ENCODE data around the gene ALG12.
A peak's percentile ranks its signal among the peaks of the same experiment; 100 is the strongest.

DNA sequence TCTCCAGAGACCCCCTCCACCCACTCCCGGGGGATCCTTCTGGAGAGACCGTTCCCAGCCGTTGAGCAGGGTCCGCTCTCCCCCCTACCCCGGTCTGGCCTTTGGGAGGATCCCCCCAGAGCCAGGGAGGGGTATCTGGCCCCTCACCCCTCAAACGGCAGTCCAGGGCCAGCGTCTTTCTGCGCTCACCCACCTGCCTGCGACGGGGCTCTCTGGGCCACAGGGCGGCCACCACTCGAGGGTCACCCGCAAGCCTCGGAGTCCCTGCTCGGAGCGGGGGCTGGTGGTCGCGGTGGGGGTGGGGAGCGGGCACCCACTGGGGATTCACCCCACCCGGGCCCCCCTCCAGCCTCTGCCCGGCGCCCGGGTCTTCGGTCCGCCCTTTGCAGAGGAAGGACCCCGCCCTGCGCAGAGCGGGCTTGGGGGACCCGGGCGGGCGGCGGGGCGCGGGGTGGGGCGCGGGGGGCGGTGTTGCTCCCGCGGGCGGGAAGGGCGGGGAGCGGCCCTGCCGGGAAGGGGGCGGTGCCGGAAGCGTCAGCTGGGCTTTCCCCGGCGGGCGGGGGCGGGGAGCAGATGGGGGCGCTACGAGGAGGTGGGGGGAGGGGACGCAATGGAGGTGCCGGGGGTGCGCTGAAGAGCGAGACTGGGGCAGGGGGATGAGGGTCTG lies 16.8 kb upstream of the ALG12 start:
- TF ChIP-seq MXI1 (IDR thresholded peaks at IDR 0.05; ENCODE audit: borderline replicate concordance, low read depth, low read length) (no peak), CTCF (conservative IDR thresholded peaks at IDR 0.05; ENCODE audit: low read depth, low read length) (no peak), CHD1 (IDR thresholded peaks at IDR 0.05; ENCODE audit: low read depth, low read length) (no peak), MAZ (IDR thresholded peaks at IDR 0.05; ENCODE audit: borderline replicate concordance, low read depth, low read length) (peak; percentile 66; the same call in 1 of the 2 replicates), RAD21 (IDR thresholded peaks at IDR 0.05; ENCODE audit: low read length) (no peak), NFE2L2 (IDR thresholded peaks at IDR 0.05; ENCODE audit: low read depth, low read length) (no peak), RFX5 (IDR thresholded peaks at IDR 0.05; ENCODE audit: low read depth, low read length) (no peak), ELK1 (IDR thresholded peaks at IDR 0.05; ENCODE audit: borderline replicate concordance, low read depth, low read length) (no peak)

All from IMR-90 (cell line).